ENCODE results near the gene BLTP3A.

BLTP3A gene

DNA sequence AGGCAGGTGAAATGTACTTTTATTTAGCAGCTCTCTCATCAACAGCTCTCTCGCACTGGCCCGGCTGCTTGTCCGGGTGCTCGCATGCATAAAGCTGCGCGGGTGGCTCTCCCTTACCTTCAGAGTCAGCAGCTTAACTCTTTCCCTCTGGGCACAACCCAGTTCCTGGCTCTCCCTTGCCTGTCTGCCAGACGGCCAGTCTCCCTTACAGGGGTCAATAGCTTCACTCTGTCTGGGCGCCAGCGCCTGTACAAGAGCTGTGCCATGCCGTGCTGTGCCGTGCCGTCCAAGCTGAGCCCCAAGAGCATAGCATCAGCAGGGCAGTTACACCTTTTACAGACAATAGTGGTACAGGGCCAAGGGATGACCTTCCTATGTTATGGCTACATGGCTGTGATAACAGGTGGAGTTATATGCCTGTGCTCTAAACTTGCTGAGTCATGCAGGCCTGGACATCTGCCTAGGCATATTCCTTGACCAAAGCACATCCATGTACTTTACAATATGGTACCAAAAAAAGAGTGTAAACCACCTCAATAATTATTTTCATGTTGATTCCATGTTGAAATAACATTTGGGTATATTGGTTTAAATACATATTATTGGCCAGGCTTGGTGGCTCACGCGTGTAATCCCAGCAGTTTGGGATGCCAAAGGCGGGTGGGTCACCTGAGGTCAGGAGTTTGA is 47.9 kb downstream of the BLTP3A start:
- H3K27ac ChIP-seq (ENCODE audit: low read depth, low read length) = no peak overlapping the region
- peaks cover 18% of the 10 kb centered on the region for H3K36me3 ChIP-seq (ENCODE audit: insufficient read depth, low read length)
- H3K4me1 ChIP-seq (ENCODE audit: insufficient read depth, low read length) = no peaks in the 10 kb centered on the region
- no peaks in the 10 kb centered on the region for H3K27me3 ChIP-seq (ENCODE audit: control insufficient read depth in 1 of 2, insufficient read depth in 2 of 2, low read length in 2 of 2)
- no peak overlapping the region for H3K4me3 ChIP-seq (ENCODE audit: low read depth in 1 of 2, low read length in 2 of 2)
- H3K9me3 ChIP-seq (ENCODE audit: low read length) = no peaks in the 10 kb centered on the region
- no peak overlapping the region for H3K9ac ChIP-seq (ENCODE audit: low read length)
